K562 (cell line): Measurements from ENCODE around the gene OR6F1. TPM values are rescaled to one million over a fixed set of nuclear protein-coding genes. Genes with fewer than 3 reads are reported as not detected.
A peak's percentile ranks its signal among the peaks of the same experiment; 100 is the strongest.

ENCODE experiments used
- ATAC-seq: fragments of 200-7000 bp; cut with Tn5 transposase; 3 replicates; pipeline ENCODE4 v1.9.1; 2020; ENCODE audit warnings: moderate library complexity
- BruUV-seq: library from RNA; stranded (reverse); fragments of 400-500 nt; replicated peaks from 2 replicates; lab custom pipeline; 2021; lab: Mats Ljungman, UMichigan
- CTCF ChIA-PET: fragments of 300-600 bp; formaldehyde crosslinking; extraction: SDS; loops from one replicate; lab custom pipeline; 2021; ENCODE audit warnings: low intra/inter-chr PET ratio; lab: Yijun Ruan, JAX
- POLR2A ChIA-PET: fragments of 300-600, 350-650 bp; sonication (Branson Sonifier 250); formaldehyde crosslinking; extraction: SDS; loops from one replicate; lab custom pipeline; 2021; ENCODE audit warnings: antibody characterized with exemption, inconsistent platforms; lab: Yijun Ruan, JAX
- DNase-seq, 4 experiments: peaks; one replicate each; pipeline versions ENCODE4 v3.0.0 to v3.0.0-alpha.2; 2011 to 2018; ENCODE audit warnings: low spot score in 3 of 4, mixed read lengths in 3 of 4; ENCODE audit errors: extremely low read depth in 1 of 4
- FAIRE-seq: peaks from 2 replicates; lab custom pipeline; 2011; peaks lifted over from hg19 to GRCh38; lab: Jason Lieb, UNC
- H2AFZ ChIP-seq: 2 replicates; pipeline ENCODE4 v1.6.0; 2011; ENCODE audit warnings: low read depth, low read length, control low read depth, inconsistent platforms
- H3K27ac ChIP-seq: fragments of 200-600 bp; 3 replicates; pipeline ENCODE4 v1.8.0; 2011; ENCODE audit warnings: low read depth, mild to moderate bottlenecking, control low read depth, inconsistent platforms, low read length, moderate library complexity, mixed read lengths; ENCODE audit errors: extremely low read depth
- H3K27me3 ChIP-seq, 2 experiments: fragments of 300-600 bp in 1 of 2; 2 replicates in 1 of 2; 3 replicates in 1 of 2; pipeline versions ENCODE4 v1.6.0 to v1.8.0; 2011; ENCODE audit warnings: inconsistent platforms in 2 of 2, low read length in 2 of 2, mild to moderate bottlenecking in 1 of 2, mixed read lengths in 1 of 2, moderate library complexity in 1 of 2; ENCODE audit not compliant: control insufficient read depth in 2 of 2, insufficient read depth in 2 of 2
- H3K36me3 ChIP-seq: fragments of 300-600 bp; 3 replicates; pipeline ENCODE4 v1.8.0; 2011; ENCODE audit warnings: mild to moderate bottlenecking, low read length, inconsistent platforms; ENCODE audit not compliant: control insufficient read depth, insufficient read depth
- H3K4me1 ChIP-seq, 2 experiments: fragments of 200-600 bp in 1 of 2; replicated peaks in 1 of 2; 2 replicates in 1 of 2; 3 replicates in 1 of 2; pipeline versions ENCODE4 v1.5.1 to v1.8.0; 2011; ENCODE audit warnings: inconsistent platforms in 2 of 2, low read length in 2 of 2, mild to moderate bottlenecking in 1 of 2, mixed read lengths in 1 of 2, moderate library complexity in 1 of 2; ENCODE audit not compliant: control insufficient read depth in 2 of 2, insufficient read depth in 2 of 2
- H3K4me2 ChIP-seq: 2 replicates; pipeline ENCODE4 v1.6.1; 2011; ENCODE audit warnings: low read length, control low read depth, inconsistent platforms, mixed read lengths; ENCODE audit not compliant: insufficient read depth
- H3K4me3 ChIP-seq: fragments of 200-600 bp; sonication (generic), shearing (Covaris generic); 2 replicates; pipeline ENCODE4 v1.5.1; 2016; ENCODE audit warnings: control low read depth, inconsistent platforms
- H3K79me2 ChIP-seq: fragments of 200-600 bp; 3 replicates; pipeline ENCODE4 v1.8.0; 2011; ENCODE audit warnings: low read length, inconsistent platforms; ENCODE audit not compliant: control insufficient read depth, insufficient read depth
- H3K9ac ChIP-seq, 2 experiments: 2 replicates each; pipeline versions ENCODE4 v1.6.0 to v1.6.1; 2011; ENCODE audit warnings: low read depth in 2 of 2, low read length in 2 of 2, control low read depth in 1 of 2, inconsistent platforms in 1 of 2, mild to moderate bottlenecking in 1 of 2, mixed read lengths in 1 of 2; ENCODE audit not compliant: insufficient read depth in 1 of 2
- H3K9me1 ChIP-seq: one replicate; pipeline ENCODE4 v1.6.0; 2011; ENCODE audit warnings: inconsistent platforms, mild to moderate bottlenecking, low read length, moderate library complexity; ENCODE audit not compliant: control insufficient read depth, insufficient read depth
- H3K9me3 ChIP-seq: replicated peaks from 2 replicates; pipeline ENCODE4 v1.5.1; 2011; ENCODE audit warnings: low read depth, low read length, inconsistent platforms; ENCODE audit not compliant: control insufficient read depth, insufficient read depth
- H4K20me1 ChIP-seq: replicated peaks from 2 replicates; pipeline ENCODE4 v1.6.1; 2011; ENCODE audit warnings: low read length, inconsistent platforms, mixed read lengths; ENCODE audit not compliant: control insufficient read depth, insufficient read depth
- ARHGAP35 ChIP-seq: fragments of 450-650 bp; IDR thresholded peaks from 2 replicates; pipeline ENCODE4 v1.6.1; 2018; ENCODE audit not compliant: partially characterized antibody
- CBX3 ChIP-seq, 2 experiments: IDR thresholded peaks; 1 replicate in 1 of 2; 2 replicates in 1 of 2; pipeline ENCODE4 v1.6.1; 2012; ENCODE audit warnings: inconsistent platforms in 2 of 2, low read length in 2 of 2, borderline replicate concordance in 1 of 2, control low read depth in 1 of 2
- RAD21 ChIP-seq, 2 experiments: fragments of 250-450 bp in 1 of 2; fragments of 450-650 bp in 1 of 2; sonication (Bioruptor Pico) in 1 of 2; formaldehyde crosslinking in 1 of 2; IDR thresholded peaks in 1 of 2; conservative IDR thresholded peaks in 1 of 2; 2 replicates each; pipeline versions ENCODE4 v1.4.0 to v1.8.0; 2020 to 2022; ENCODE audit warnings: mild to moderate bottlenecking in 2 of 2, moderate library complexity in 1 of 2
- RUNX1 ChIP-seq: sonication (generic); IDR thresholded peaks from 2 replicates; pipeline ENCODE4 v1.6.1; 2016; ENCODE audit warnings: antibody characterized with exemption, low read depth
- SPI1 ChIP-seq: IDR thresholded peaks from 2 replicates; pipeline ENCODE4 v1.6.1; 2011; ENCODE audit warnings: low read depth, low read length, control low read depth, borderline replicate concordance
- ZNF77 ChIP-seq: fragments of 250-450 bp; sonication (Bioruptor Pico); IDR thresholded peaks from 2 replicates; pipeline ENCODE4 v1.5.0; 2020
- WGBS: fragments of 100-300 bp; shearing (Covaris generic); methylation state at CpG from one replicate; pipeline ENCODE4 v1.1.6; 2016; ENCODE audit warnings: low coverage, mixed read lengths; ENCODE audit not compliant: insufficient coverage; ENCODE audit errors: missing lambda C conversion rate; 5-methylcytosine and 5-hydroxymethylcytosine counted together
- in situ Hi-C: fragments of 300-500 bp; cut with MboI; formaldehyde crosslinking; loops from 4 replicates; pipeline ENCODE4 v1.15.0; 2018; ENCODE audit warnings: inconsistent platforms, mixed read lengths
- intact Hi-C: fragments of 100-400 bp; cut with micrococcal nuclease; formaldehyde crosslinking; loops from 2 replicates; pipeline ENCODE4 v1.14.2; 2022
- polyA plus RNA-seq, 8 experiments: library from polyadenylated mRNA; depleted of rRNA in 4 of 8; stranded (reverse) in 5 of 8; unstranded in 3 of 8; fragments of >200 nt; fragmentation: Nextera tagmentation in 2 of 8; fragmentation: Illumina TruSeq in 1 of 8; extraction: Ambion mirVana in 2 of 8; extraction: Trizol in 1 of 8; gene quantifications; 2 replicates each; pipeline versions ENCODE4 v1.2.1 to v1.2.3, GENCODE V29; 2011 to 2014; ENCODE audit warnings: inconsistent platforms in 1 of 8, missing spikeins in 1 of 8
- total RNA-seq, 7 experiments: library from RNA; depleted of rRNA in 6 of 7; stranded (reverse); fragments of >200 nt in 6 of 7; fragmentation: Illumina TruSeq in 2 of 7; extraction: Trizol in 2 of 7; gene quantifications; 2 replicates each; pipeline versions ENCODE4 v1.2.1 to v1.2.3, GENCODE V29; 2011 to 2021; ENCODE audit warnings: low replicate concordance in 1 of 7
- TF ChIP-seq, protein P1 (sequence below): IDR thresholded peaks from 3 replicates; pipeline ENCODE4 v1.6.1; 2011; ENCODE audit warnings: borderline replicate concordance, mild to moderate bottlenecking, moderate library complexity; ENCODE audit not compliant: insufficient read length; ENCODE audit errors: extremely low read depth
- TF ChIP-seq, protein P2 (sequence below): fragments of 450-650 bp; IDR thresholded peaks from 2 replicates; pipeline ENCODE4 v1.6.1; 2017; ENCODE audit warnings: antibody characterized with exemption, mild to moderate bottlenecking
- TF ChIP-seq, protein P3 (sequence below), 3 experiments: IDR thresholded peaks in 2 of 3; conservative IDR thresholded peaks in 1 of 3; 2 replicates each; pipeline ENCODE4 v1.5.1; 2011 to 2012; ENCODE audit warnings: low read length in 3 of 3, mild to moderate bottlenecking in 3 of 3, control low read depth in 2 of 3, improper control_type of control experiment in 1 of 3, inconsistent platforms in 1 of 3, low read depth in 1 of 3, mixed read lengths in 1 of 3, moderate library complexity in 1 of 3; ENCODE audit not compliant: insufficient read depth in 2 of 3
- TF ChIP-seq, protein P4 (sequence below): fragments of 250-450 bp; sonication (Bioruptor Pico); IDR thresholded peaks from 2 replicates; pipeline ENCODE4 v1.5.0; 2020; ENCODE audit warnings: mild to moderate bottlenecking

The OR6F1 gene
- total and polyA plus RNA-seq, 9 of the 15 experiments (the other 6 are each of a cell fraction or from before 2014, with no cell fraction given) = not detected

DNA sequence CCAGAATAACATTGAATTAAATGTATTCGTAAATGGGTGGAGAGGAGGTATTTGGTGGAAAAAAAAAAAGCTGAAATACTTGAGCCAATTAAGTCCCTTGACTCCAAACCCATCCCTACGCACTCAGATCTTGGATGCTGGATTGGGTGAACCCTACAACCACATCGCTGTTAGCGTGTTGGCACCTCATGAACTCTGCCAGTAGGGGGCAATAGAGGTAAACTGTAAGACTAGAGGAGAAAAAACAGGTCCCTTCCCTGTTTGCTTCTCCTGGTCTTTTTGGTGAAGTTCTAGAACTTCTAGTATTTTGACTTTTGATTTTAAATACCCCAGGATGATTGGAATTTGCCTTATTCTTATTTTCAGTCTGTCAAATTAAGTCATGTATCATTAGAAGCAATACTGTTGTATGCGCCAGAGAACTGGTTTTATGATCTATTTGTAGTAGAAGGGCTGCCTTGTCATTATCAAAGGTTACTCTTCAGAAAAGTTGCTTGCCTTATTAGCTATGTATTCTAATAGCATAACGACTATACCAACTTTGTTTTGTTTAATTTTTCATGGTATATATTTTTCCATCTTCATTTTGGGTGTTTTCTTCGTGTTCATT, 35.1 kb downstream of the OR6F1 start:
- Histone ChIP-seq H3K4me3 (no peak overlapping the region), H3K36me3 (no peaks in the 10 kb centered on the region), H3K79me2 (no peaks in the 10 kb centered on the region), H3K4me1 (no peaks in the 10 kb centered on the region), H2AFZ (no peak overlapping the region), H3K9me1 (no peaks in the 10 kb centered on the region), H3K27me3 (no peaks in the 10 kb centered on the region), H4K20me1 (no peaks in the 10 kb centered on the region), H3K9ac (no peak overlapping the region), H3K9me3 (no peaks in the 10 kb centered on the region), H3K27ac (no peak overlapping the region), H3K4me2 (no peak overlapping the region)
- DNase-seq (peak; percentile 52 to 79 (median 54)), ATAC-seq (peak; percentile 91), FAIRE-seq (peak; percentile 88)
- in situ Hi-C loops (no loop called here), intact Hi-C loops (loop anchor here (1.0 to 5.0 kb wide), 2 partner anchors 256 to 1126 kb away; no protein-coding TSS in a partner anchor)
- WGBS = 4% methylated on average over 7 of the region's 7 CpGs
- POLR2A ChIA-PET = no interaction called here
- BruUV-seq = no TSS peak
- CTCF ChIA-PET = no interaction called here
- TF ChIP-seq SPI1 (no peak), RUNX1 (no peak), ZNF77 (CRISPR knock-in tag) (no peak), RAD21 (CRISPR knock-in tag; conservative IDR thresholded peaks at IDR 0.05 in 1 of 2, IDR thresholded peaks at IDR 0.05 in 1 of 2) (peak; percentile 76 to 80), ARHGAP35 (no peak), CBX3 (IDR thresholded peaks at IDR 0.05; ENCODE audit: borderline replicate concordance in 1 of 2, low read length in 2 of 2) (0 out of 3 replicates have a peak, but pooled peaks of 1 of the 2 experiments have one; percentile 16)
- TF ChIP-seq, protein P1, sequence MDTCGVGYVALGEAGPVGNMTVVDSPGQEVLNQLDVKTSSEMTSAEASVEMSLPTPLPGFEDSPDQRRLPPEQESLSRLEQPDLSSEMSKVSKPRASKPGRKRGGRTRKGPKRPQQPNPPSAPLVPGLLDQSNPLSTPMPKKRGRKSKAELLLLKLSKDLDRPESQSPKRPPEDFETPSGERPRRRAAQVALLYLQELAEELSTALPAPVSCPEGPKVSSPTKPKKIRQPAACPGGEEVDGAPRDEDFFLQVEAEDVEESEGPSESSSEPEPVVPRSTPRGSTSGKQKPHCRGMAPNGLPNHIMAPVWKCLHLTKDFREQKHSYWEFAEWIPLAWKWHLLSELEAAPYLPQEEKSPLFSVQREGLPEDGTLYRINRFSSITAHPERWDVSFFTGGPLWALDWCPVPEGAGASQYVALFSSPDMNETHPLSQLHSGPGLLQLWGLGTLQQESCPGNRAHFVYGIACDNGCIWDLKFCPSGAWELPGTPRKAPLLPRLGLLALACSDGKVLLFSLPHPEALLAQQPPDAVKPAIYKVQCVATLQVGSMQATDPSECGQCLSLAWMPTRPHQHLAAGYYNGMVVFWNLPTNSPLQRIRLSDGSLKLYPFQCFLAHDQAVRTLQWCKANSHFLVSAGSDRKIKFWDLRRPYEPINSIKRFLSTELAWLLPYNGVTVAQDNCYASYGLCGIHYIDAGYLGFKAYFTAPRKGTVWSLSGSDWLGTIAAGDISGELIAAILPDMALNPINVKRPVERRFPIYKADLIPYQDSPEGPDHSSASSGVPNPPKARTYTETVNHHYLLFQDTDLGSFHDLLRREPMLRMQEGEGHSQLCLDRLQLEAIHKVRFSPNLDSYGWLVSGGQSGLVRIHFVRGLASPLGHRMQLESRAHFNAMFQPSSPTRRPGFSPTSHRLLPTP = no peak
- TF ChIP-seq, protein P2, sequence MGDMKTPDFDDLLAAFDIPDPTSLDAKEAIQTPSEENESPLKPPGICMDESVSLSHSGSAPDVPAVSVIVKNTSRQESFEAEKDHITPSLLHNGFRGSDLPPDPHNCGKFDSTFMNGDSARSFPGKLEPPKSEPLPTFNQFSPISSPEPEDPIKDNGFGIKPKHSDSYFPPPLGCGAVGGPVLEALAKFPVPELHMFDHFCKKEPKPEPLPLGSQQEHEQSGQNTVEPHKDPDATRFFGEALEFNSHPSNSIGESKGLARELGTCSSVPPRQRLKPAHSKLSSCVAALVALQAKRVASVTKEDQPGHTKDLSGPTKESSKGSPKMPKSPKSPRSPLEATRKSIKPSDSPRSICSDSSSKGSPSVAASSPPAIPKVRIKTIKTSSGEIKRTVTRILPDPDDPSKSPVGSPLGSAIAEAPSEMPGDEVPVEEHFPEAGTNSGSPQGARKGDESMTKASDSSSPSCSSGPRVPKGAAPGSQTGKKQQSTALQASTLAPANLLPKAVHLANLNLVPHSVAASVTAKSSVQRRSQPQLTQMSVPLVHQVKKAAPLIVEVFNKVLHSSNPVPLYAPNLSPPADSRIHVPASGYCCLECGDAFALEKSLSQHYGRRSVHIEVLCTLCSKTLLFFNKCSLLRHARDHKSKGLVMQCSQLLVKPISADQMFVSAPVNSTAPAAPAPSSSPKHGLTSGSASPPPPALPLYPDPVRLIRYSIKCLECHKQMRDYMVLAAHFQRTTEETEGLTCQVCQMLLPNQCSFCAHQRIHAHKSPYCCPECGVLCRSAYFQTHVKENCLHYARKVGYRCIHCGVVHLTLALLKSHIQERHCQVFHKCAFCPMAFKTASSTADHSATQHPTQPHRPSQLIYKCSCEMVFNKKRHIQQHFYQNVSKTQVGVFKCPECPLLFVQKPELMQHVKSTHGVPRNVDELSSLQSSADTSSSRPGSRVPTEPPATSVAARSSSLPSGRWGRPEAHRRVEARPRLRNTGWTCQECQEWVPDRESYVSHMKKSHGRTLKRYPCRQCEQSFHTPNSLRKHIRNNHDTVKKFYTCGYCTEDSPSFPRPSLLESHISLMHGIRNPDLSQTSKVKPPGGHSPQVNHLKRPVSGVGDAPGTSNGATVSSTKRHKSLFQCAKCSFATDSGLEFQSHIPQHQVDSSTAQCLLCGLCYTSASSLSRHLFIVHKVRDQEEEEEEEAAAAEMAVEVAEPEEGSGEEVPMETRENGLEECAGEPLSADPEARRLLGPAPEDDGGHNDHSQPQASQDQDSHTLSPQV = no peak
- TF ChIP-seq, protein P3, sequence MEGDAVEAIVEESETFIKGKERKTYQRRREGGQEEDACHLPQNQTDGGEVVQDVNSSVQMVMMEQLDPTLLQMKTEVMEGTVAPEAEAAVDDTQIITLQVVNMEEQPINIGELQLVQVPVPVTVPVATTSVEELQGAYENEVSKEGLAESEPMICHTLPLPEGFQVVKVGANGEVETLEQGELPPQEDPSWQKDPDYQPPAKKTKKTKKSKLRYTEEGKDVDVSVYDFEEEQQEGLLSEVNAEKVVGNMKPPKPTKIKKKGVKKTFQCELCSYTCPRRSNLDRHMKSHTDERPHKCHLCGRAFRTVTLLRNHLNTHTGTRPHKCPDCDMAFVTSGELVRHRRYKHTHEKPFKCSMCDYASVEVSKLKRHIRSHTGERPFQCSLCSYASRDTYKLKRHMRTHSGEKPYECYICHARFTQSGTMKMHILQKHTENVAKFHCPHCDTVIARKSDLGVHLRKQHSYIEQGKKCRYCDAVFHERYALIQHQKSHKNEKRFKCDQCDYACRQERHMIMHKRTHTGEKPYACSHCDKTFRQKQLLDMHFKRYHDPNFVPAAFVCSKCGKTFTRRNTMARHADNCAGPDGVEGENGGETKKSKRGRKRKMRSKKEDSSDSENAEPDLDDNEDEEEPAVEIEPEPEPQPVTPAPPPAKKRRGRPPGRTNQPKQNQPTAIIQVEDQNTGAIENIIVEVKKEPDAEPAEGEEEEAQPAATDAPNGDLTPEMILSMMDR (IDR thresholded peaks at IDR 0.05 in 2 of 3, conservative IDR thresholded peaks at IDR 0.05 in 1 of 3; ENCODE audit: insufficient read depth in 2 of 3, low read depth in 1 of 3, low read length in 3 of 3) = peak; percentile 67 to 87 (median 71)
- TF ChIP-seq, protein P4, sequence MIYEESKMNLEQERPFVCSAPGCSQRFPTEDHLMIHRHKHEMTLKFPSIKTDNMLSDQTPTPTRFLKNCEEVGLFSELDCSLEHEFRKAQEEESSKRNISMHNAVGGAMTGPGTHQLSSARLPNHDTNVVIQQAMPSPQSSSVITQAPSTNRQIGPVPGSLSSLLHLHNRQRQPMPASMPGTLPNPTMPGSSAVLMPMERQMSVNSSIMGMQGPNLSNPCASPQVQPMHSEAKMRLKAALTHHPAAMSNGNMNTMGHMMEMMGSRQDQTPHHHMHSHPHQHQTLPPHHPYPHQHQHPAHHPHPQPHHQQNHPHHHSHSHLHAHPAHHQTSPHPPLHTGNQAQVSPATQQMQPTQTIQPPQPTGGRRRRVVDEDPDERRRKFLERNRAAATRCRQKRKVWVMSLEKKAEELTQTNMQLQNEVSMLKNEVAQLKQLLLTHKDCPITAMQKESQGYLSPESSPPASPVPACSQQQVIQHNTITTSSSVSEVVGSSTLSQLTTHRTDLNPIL = no peak
